ENCODE results near the gene SAMD14. TPM values are rescaled to one million over a fixed set of nuclear protein-coding genes. Genes with fewer than 3 reads are reported as not detected.

The SAMD14 gene
- polyA plus RNA-seq, 2 of the 4 experiments (the other 2 are of a cell fraction): 0.12 to 0.75 TPM

DNA sequence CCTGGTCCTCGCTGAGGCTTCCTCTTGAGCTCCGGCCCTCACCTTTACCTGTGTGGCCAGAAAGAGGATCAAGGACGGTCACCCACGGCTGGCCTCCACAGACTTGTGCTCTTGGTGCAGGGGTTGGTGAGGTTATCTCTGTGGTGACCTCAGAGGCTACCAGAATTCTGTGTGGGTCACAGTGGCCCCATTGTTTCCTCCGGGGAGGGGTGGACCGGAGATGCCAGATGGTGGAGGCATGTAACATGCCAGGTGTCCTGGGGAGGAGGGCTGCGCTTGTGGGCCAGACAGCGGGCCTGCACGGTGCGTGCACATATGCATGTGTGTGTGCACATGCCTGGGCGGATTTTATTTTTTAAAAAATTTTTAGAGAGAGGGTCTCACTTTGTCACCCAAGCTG, 42.2 kb upstream of the SAMD14 start:
- ChIA-PET POLR2A (no interaction called here), CTCF (interaction anchor here (1.4 to 17.0 kb wide), 8 partner anchors 8 to 123 kb away, joined by 6 to 817 read pairs (median 46); partner anchors contain the start of genes COL1A1, PPP1R9B and TMEM92)
- H3K9me3 ChIP-seq: no peaks in the 10 kb centered on the region

DNA sequence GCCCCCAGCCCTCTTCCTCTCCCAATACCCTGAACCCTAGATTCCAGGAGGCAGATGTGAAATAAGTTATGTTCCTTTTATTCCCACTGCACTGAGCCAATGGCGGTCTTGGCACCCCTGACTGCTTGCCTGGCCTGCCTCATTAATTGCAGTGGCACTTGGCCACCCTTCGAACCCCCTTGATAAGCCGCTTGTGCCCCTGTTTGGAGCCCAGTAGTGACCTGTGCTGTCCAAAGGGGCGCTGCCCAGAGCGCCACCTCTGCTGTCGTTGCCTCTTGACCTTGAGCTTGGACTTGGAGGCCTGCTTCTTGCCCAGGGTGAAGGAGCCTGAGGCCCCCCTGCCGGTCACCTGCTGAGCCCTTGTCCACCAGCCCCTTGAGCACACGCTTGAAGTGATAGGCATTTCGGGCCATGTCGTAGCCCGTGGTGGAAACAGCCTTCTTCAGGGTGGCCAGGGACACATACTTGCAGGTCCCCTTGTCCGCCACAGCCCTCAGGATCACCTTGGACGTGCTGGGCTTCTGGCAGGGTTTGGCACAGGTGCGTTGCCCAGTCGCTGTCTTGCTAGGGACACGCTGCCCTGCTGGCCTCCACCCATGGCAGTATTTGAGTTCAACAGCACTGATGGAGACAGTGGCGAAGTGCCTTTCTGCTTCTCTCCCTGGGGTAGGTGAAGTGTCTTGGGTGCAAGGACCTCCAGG, 41.6 kb upstream of the SAMD14 start:
- peaks cover 44% of the 10 kb centered on the region for H3K4me1 ChIP-seq
- H3K9me3 ChIP-seq: no peaks in the 10 kb centered on the region
- H3K4me3 ChIP-seq: no peak overlapping the region
- TF ChIP-seq, protein P1, sequence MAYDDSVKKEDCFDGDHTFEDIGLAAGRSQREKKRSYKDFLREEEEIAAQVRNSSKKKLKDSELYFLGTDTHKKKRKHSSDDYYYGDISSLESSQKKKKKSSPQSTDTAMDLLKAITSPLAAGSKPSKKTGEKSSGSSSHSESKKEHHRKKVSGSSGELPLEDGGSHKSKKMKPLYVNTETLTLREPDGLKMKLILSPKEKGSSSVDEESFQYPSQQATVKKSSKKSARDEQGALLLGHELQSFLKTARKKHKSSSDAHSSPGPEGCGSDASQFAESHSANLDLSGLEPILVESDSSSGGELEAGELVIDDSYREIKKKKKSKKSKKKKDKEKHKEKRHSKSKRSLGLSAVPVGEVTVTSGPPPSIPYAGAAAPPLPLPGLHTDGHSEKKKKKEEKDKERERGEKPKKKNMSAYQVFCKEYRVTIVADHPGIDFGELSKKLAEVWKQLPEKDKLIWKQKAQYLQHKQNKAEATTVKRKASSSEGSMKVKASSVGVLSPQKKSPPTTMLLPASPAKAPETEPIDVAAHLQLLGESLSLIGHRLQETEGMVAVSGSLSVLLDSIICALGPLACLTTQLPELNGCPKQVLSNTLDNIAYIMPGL (CRISPR knock-in tag; IDR thresholded peaks at IDR 0.05; ENCODE audit: borderline replicate concordance): no peak
- TF ChIP-seq MAZ (IDR thresholded peaks at IDR 0.05; ENCODE audit: borderline replicate concordance, low read depth, low read length): no peak
- TF ChIP-seq RAD21 (conservative IDR thresholded peaks at IDR 0.05 in 1 of 2, IDR thresholded peaks at IDR 0.05 in 1 of 2): no peak
- TF ChIP-seq KDM5A (IDR thresholded peaks at IDR 0.05): no peak
- TF ChIP-seq EHF (CRISPR knock-in tag; IDR thresholded peaks at IDR 0.05): no peak
- no peak for TF ChIP-seq CEBPB (IDR thresholded peaks at IDR 0.05)
- no peak for TF ChIP-seq TFCP2L1 (CRISPR knock-in tag; IDR thresholded peaks at IDR 0.05)
- no peak for TF ChIP-seq JUNB (IDR thresholded peaks at IDR 0.05)
- no peak for TF ChIP-seq BHLHE40 (IDR thresholded peaks at IDR 0.05; ENCODE audit: low read depth, low read length)
- FAIRE-seq: no peak
- H3K27ac ChIP-seq: peak overlapping the region in 1 of 2 experiments; percentile 4; a peak in 2 of 6 replicates
- H3K4me2 ChIP-seq: no peak overlapping the region
- CTCF ChIA-PET: interaction anchor here (1.9 to 17.0 kb wide), 7 partner anchors 10 to 124 kb away, joined by 6 to 817 read pairs (median 52); partner anchors contain the start of genes COL1A1, PPP1R9B and TMEM92
- DNase-seq (ENCODE audit: low read depth in 1 of 2, low spot score in 1 of 2): no peak
- POLR2A ChIA-PET: no interaction called here
- 86% methylated on average over 17 of the region's 17 CpGs for WGBS (ENCODE audit: missing lambda C conversion rate)
- no peak for ATAC-seq

More for the DNA sequence above, 42.2 kb upstream of the SAMD14 start:
- no peak for FAIRE-seq
- no peak for TF ChIP-seq KDM5A (IDR thresholded peaks at IDR 0.05)
- TF ChIP-seq NR3C1 (IDR thresholded peaks at IDR 0.05): no peak
- TF ChIP-seq, protein P1 (CRISPR knock-in tag; IDR thresholded peaks at IDR 0.05; ENCODE audit: borderline replicate concordance): no peak
- TF ChIP-seq NPAS2 (CRISPR knock-in tag; IDR thresholded peaks at IDR 0.05; ENCODE audit: borderline replicate concordance): no peak
- TF ChIP-seq TP53 (CRISPR knock-in tag; IDR thresholded peaks at IDR 0.05): no peak
- DNase-seq (ENCODE audit: low read depth in 1 of 2, low spot score in 1 of 2): no peak
- no peak for ATAC-seq
- no peak overlapping the region for H3K4me2 ChIP-seq
- H3K27ac ChIP-seq: peak overlapping the region in 1 of 2 experiments; percentile 4; a peak in 2 of 6 replicates
- 94% methylated on average over 11 of the region's 11 CpGs for WGBS (ENCODE audit: missing lambda C conversion rate)
- H3K4me1 ChIP-seq: peaks cover 50% of the 10 kb centered on the region
- H3K4me3 ChIP-seq: no peak overlapping the region

DNA sequence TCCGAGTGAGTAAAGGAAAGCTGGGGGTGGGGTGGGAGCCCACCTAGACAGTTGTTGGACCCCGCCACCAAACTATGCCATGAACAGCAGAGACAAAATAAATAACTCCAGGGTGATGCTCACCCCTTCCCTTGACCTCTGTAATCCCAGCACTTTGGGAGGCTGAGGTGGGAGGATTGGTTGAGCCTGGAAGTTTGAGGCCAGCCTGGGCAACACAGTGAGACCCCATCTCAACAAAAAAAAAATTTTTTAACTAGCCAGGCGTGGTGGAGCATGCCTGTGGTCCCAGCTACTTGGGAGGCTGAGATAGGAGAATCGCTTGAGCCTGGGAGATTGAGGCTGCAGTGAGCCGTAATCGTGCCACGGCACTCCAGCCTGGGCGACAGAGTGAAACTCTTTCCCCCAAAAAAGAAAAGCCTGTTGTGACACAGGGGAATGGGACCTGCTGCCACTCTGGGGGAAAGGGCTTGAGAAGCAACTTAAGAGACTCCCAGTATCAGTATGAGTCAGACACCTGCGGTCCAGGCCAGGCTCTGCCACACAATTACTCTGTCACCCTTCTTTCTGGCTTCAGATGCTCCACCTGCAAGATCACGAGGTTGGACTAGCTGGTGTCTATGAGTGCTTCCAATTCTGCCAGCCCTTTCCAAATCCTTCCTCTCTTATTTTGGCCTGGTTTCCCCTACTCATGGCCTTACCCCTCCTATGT, 40.9 kb upstream of the SAMD14 start:
- DNase-seq (ENCODE audit: low read depth in 1 of 2, low spot score in 1 of 2) (no peak), FAIRE-seq (no peak), ATAC-seq (no peak)
- ChIA-PET CTCF (interaction anchor here (1.1 to 17.0 kb wide), 19 partner anchors 7 to 166 kb away, joined by 3 to 817 read pairs (median 20); partner anchors contain the start of genes COL1A1, PPP1R9B and TMEM92), POLR2A (interaction anchor here (0.5 kb wide), 1 partner anchor 29 kb away, joined by 5 read pairs; no protein-coding TSS in a partner anchor)
- Histone ChIP-seq H3K9me3 (no peaks in the 10 kb centered on the region), H3K27ac (peak overlapping the region in 1 of 2 experiments; percentile 4; a peak in 2 of 6 replicates), H3K4me1 (peaks cover 37% of the 10 kb centered on the region), H3K4me2 (no peak overlapping the region), H3K4me3 (no peak overlapping the region)
- WGBS (ENCODE audit: missing lambda C conversion rate): 70% methylated on average over 10 of the region's 10 CpGs
- TF ChIP-seq CHD4 (IDR thresholded peaks at IDR 0.05; ENCODE audit: borderline replicate concordance) (no peak), RARB (CRISPR knock-in tag; IDR thresholded peaks at IDR 0.05) (no peak), KDM5A (IDR thresholded peaks at IDR 0.05) (no peak), SMC3 (IDR thresholded peaks at IDR 0.05) (no peak), EHF (CRISPR knock-in tag; IDR thresholded peaks at IDR 0.05) (no peak), RNF2 (IDR thresholded peaks at IDR 0.05; ENCODE audit: borderline replicate concordance, low read depth) (no peak), NFE2L2 (conservative IDR thresholded peaks at IDR 0.05; ENCODE audit: low read length) (no peak), JUN (IDR thresholded peaks at IDR 0.05) (no peak), CHD2 (IDR thresholded peaks at IDR 0.05; ENCODE audit: low read length, partially characterized antibody) (no peak)
- TF ChIP-seq, protein P2, sequence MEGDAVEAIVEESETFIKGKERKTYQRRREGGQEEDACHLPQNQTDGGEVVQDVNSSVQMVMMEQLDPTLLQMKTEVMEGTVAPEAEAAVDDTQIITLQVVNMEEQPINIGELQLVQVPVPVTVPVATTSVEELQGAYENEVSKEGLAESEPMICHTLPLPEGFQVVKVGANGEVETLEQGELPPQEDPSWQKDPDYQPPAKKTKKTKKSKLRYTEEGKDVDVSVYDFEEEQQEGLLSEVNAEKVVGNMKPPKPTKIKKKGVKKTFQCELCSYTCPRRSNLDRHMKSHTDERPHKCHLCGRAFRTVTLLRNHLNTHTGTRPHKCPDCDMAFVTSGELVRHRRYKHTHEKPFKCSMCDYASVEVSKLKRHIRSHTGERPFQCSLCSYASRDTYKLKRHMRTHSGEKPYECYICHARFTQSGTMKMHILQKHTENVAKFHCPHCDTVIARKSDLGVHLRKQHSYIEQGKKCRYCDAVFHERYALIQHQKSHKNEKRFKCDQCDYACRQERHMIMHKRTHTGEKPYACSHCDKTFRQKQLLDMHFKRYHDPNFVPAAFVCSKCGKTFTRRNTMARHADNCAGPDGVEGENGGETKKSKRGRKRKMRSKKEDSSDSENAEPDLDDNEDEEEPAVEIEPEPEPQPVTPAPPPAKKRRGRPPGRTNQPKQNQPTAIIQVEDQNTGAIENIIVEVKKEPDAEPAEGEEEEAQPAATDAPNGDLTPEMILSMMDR (IDR thresholded peaks at IDR 0.05): no peak
- TF ChIP-seq, protein P3, sequence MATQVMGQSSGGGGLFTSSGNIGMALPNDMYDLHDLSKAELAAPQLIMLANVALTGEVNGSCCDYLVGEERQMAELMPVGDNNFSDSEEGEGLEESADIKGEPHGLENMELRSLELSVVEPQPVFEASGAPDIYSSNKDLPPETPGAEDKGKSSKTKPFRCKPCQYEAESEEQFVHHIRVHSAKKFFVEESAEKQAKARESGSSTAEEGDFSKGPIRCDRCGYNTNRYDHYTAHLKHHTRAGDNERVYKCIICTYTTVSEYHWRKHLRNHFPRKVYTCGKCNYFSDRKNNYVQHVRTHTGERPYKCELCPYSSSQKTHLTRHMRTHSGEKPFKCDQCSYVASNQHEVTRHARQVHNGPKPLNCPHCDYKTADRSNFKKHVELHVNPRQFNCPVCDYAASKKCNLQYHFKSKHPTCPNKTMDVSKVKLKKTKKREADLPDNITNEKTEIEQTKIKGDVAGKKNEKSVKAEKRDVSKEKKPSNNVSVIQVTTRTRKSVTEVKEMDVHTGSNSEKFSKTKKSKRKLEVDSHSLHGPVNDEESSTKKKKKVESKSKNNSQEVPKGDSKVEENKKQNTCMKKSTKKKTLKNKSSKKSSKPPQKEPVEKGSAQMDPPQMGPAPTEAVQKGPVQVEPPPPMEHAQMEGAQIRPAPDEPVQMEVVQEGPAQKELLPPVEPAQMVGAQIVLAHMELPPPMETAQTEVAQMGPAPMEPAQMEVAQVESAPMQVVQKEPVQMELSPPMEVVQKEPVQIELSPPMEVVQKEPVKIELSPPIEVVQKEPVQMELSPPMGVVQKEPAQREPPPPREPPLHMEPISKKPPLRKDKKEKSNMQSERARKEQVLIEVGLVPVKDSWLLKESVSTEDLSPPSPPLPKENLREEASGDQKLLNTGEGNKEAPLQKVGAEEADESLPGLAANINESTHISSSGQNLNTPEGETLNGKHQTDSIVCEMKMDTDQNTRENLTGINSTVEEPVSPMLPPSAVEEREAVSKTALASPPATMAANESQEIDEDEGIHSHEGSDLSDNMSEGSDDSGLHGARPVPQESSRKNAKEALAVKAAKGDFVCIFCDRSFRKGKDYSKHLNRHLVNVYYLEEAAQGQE (IDR thresholded peaks at IDR 0.05): no peak

Data from A549 (cell line).